Loucy (cell line): ENCODE results near the gene TFDP1.

ENCODE experiments used
- H2AFZ ChIP-seq: fragments of 200-600 bp; sonication (generic); 2 replicates; pipeline ENCODE4 v1.6.0; 2016; ENCODE audit warnings: antibody characterized with exemption, mild to moderate bottlenecking, low read length, moderate library complexity
- H3F3A ChIP-seq: fragments of 200-600 bp; 2 replicates; pipeline ENCODE4 v1.6.0; 2016; ENCODE audit warnings: antibody characterized with exemption, low read depth, mild to moderate bottlenecking
- H3K27me3 ChIP-seq: fragments of 200-600 bp; sonication (generic); 2 replicates; pipeline ENCODE4 v1.6.1; 2014; ENCODE audit warnings: low read length, mild to moderate bottlenecking; ENCODE audit not compliant: insufficient read depth, poor library complexity, severe bottlenecking
- H3K36me3 ChIP-seq: fragments of 200-600 bp; sonication (generic); 2 replicates; pipeline ENCODE4 v1.6.1; 2016; ENCODE audit warnings: low read length; ENCODE audit not compliant: insufficient read depth
- H3K4me1 ChIP-seq: fragments of 200-600 bp; sonication (generic); 2 replicates; pipeline ENCODE4 v1.5.1; 2014; ENCODE audit warnings: low read length, mild to moderate bottlenecking; ENCODE audit not compliant: insufficient read depth, poor library complexity, severe bottlenecking
- H3K4me2 ChIP-seq: fragments of 200-600 bp; sonication (generic); 2 replicates; pipeline ENCODE4 v1.6.0; 2014; ENCODE audit warnings: antibody characterized with exemption, low read length, low read depth, mild to moderate bottlenecking; ENCODE audit not compliant: poor library complexity, severe bottlenecking
- H3K4me3 ChIP-seq: fragments of 200-600 bp; sonication (generic); 2 replicates; pipeline ENCODE4 v1.5.1; 2014; ENCODE audit warnings: low read length, mild to moderate bottlenecking, mixed read lengths; ENCODE audit not compliant: poor library complexity, severe bottlenecking
- H3K79me2 ChIP-seq: fragments of 200-600 bp; sonication (generic); 2 replicates; pipeline ENCODE4 v1.6.1; 2014; ENCODE audit warnings: low read length; ENCODE audit not compliant: insufficient read depth
- H3K9ac ChIP-seq: fragments of 200-600 bp; sonication (generic); 2 replicates; pipeline ENCODE4 v1.6.0; 2014; ENCODE audit warnings: mild to moderate bottlenecking, low read depth, low read length, moderate library complexity; ENCODE audit not compliant: poor library complexity, severe bottlenecking
- H3K9me2 ChIP-seq: fragments of 200-600 bp; sonication (generic); replicated peaks from 2 replicates; pipeline ENCODE4 v1.6.1; 2016; ENCODE audit warnings: low read depth, low read length, mixed read lengths
- H3K9me3 ChIP-seq: fragments of 200-600 bp; sonication (generic); 2 replicates; pipeline ENCODE4 v1.6.1; 2014; ENCODE audit warnings: mild to moderate bottlenecking, antibody characterized with exemption, low read length, low read depth; ENCODE audit not compliant: insufficient read depth
- H4K20me1 ChIP-seq: fragments of 200-600 bp; sonication (generic); 2 replicates; pipeline ENCODE4 v1.6.0; 2014; ENCODE audit warnings: antibody characterized with exemption, low read length, mild to moderate bottlenecking; ENCODE audit not compliant: insufficient read depth, poor library complexity, severe bottlenecking
- CTCF ChIP-seq: fragments of 200-600 bp; sonication (generic); conservative IDR thresholded peaks from 2 replicates; pipeline ENCODE4 v1.5.1; 2014; ENCODE audit warnings: mild to moderate bottlenecking, antibody characterized with exemption, low read length
- EZH2phosphoT487 ChIP-seq: fragments of 200-600 bp; IDR thresholded peaks from 2 replicates; pipeline ENCODE4 v1.6.1; 2018; ENCODE audit warnings: antibody characterized with exemption, mild to moderate bottlenecking, moderate library complexity, borderline replicate concordance

The TFDP1 gene

GRCh38 chr13:113584870-113585671 is 518 bp downstream of the TFDP1 start:
- Histone ChIP-seq H3K36me3 (no peaks in the 10 kb centered on the region), H3K4me1 (peaks cover 8% of the 10 kb centered on the region), H3K4me2 (no peak overlapping the region), H3K79me2 (no peaks in the 10 kb centered on the region), H3K27me3 (peaks cover 19% of the 10 kb centered on the region), H2AFZ (no peak overlapping the region), H3K9me3 (no peaks in the 10 kb centered on the region), H4K20me1 (no peaks in the 10 kb centered on the region), H3F3A (no peaks in the 10 kb centered on the region), H3K9ac (no peak overlapping the region), H3K4me3 (no peak overlapping the region), H3K9me2 (no peaks in the 10 kb centered on the region)
- TF ChIP-seq CTCF (no peak), EZH2phosphoT487 (no peak)

- Histone ChIP-seq H3F3A (no peaks in the 10 kb centered on the region), H3K36me3 (no peaks in the 10 kb centered on the region), H3K4me2 (no peak overlapping the region), H3K4me3 (no peak overlapping the region), H3K27me3 (peaks cover 19% of the 10 kb centered on the region), H3K9ac (no peak overlapping the region), H3K79me2 (no peaks in the 10 kb centered on the region), H4K20me1 (no peaks in the 10 kb centered on the region), H3K9me3 (no peaks in the 10 kb centered on the region), H3K9me2 (no peaks in the 10 kb centered on the region), H3K4me1 (peaks cover 8% of the 10 kb centered on the region), H2AFZ (no peak overlapping the region)
- TF ChIP-seq CTCF, result no peak
- no peak for TF ChIP-seq EZH2phosphoT487
Measured at GRCh38 chr13:113585896-113586295, 1.3 kb downstream of the TFDP1 start.

GRCh38 chr13:113586661-113587479 is 2.3 kb downstream of the TFDP1 start:
- TF ChIP-seq CTCF, result no peak
- Histone ChIP-seq H3K4me3 (no peak overlapping the region), H3K9ac (no peak overlapping the region), H2AFZ (no peak overlapping the region), H3K36me3 (no peaks in the 10 kb centered on the region), H3F3A (no peaks in the 10 kb centered on the region), H3K9me3 (no peaks in the 10 kb centered on the region), H3K79me2 (no peaks in the 10 kb centered on the region), H3K4me2 (no peak overlapping the region), H3K27me3 (peaks cover 19% of the 10 kb centered on the region), H3K9me2 (no peaks in the 10 kb centered on the region), H3K4me1 (peaks cover 8% of the 10 kb centered on the region), H4K20me1 (no peaks in the 10 kb centered on the region)
